G401.6 (cell line): ENCODE measurements around the gene MAP4K3.
A peak's percentile ranks its signal among the peaks of the same experiment; 100 is the strongest.

Source experiments
- FAIRE-seq: peaks from 2 replicates; lab custom pipeline; 2012; peaks lifted over from hg19 to GRCh38; lab: Jason Lieb, UNC

MAP4K3 gene

GRCh38 chr2:39436592-39437521 lies at the start of gene MAP4K3:
MAP4K3 (minus strand) TSS chr2:39437285; CDS start chr2:39436987, 298 bp downstream.
- FAIRE-seq = no peak

- FAIRE-seq = no peak
Measured at GRCh38 chr2:39486071-39486470, 49.0 kb upstream of the MAP4K3 start.

DNA sequence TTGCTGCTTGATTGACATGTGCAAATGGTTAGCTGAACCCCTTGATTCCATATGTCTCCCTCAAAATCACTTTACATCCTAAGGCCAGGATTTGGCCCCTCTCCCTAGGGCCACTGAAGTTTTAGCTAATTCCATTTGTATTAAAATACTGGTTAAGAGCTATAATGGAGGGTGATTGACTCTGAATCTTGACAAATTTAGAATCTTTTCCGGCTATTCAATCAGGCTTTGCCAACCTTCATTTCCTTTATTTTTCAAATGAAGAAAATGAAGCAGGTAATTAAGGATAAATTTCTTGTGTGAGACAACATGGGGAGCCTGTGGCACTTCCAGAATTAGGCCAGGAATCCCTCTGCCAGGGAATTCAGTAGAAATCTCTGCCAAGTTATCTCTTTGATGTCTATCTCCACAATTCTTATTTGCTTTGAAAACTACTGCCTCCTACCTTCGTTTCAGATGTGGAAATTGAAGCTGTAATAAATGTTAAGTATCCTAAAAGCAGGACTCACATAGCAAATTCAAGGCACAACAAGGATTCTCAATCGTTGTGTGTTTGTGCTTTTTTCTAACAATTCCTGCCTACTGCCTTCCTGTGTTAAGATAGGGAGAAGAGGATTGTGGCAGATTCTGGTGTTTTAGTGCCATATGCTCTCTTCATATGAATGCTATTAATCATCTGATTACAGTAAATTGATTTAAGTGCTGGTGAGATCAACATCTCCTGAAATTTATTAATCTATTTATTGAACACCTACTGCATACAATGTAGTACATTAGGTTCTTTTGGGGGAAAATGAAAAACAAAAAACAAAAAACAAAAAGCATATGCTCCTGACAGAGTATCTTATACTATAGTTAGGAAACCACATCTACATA lies 47.8 kb upstream of the MAP4K3 start:
- peak; percentile 85 for FAIRE-seq

DNA sequence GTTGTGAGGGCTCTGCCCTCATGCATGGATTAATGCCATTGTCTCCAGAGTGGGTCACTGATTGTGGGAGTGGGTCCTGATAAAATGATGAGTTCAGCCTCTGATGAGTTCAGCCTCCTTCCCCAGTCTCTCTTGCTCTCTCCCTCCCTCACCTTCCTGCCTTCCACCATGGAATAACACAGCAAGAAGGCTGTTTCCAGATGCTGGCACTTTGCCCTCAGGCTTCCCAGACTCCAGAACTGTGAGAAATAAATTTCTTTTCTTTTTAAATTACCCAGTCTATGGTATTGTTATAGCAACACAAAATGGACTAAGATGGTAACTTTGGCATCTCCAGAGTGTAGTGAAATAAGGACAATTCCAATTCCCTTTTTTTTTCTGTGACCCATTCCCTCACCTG lies 47.1 kb upstream of the MAP4K3 start:
- no peak for FAIRE-seq

GRCh38 chr2:39483534-39483933 lies 46.4 kb upstream of the MAP4K3 start:
- FAIRE-seq = peak; percentile 93

DNA sequence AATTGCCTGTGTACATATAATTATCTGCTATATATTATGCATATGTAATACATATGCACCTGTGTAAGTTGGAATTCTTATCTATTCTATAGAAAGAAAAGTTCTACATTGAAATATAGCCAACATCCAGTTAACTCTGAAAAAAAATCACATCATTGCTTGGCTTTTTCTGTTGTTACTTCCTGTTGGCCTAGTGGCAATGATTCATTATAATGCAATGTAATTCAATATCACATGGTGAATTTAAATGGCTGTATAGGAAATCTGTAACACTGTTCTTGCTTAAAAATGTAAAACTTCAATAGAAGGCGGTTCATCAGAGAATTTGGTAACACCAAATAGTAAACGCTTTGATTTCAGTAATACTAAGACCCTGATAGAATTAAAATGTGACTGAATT lies 44.5 kb upstream of the MAP4K3 start:
- FAIRE-seq = no peak

- FAIRE-seq = no peak
Measured at GRCh38 chr2:39479696-39480095, 42.6 kb upstream of the MAP4K3 start.

DNA sequence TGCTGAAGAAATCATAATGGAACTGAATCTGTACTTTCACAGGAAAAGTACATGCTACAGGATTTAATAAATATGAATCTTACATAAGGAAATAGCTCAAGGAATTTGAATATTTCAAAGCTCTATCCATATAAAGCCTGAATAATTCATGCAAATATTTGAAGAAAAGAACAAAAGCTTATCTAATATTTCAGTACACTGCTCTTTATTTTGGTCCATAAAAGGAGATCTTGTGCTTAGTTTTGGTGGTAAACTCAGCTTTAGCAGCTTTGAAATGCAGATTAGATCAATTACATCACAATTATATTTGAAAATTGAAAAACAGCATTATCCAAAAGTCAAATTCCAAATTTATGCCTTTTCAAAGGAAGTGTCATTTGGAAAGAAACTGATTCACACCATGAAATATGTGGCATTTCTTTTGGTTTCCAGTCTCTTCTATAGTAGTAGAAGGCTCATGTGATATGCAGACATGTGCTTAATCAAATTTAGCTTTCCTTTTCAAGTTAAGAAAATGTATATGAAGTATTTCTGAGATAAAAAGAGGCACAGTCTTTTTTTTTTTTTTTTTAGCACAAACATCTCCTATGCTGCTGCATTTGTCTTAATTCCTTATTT lies 42.1 kb upstream of the MAP4K3 start:
- no peak for FAIRE-seq

- FAIRE-seq = no peak
Measured at GRCh38 chr2:39476524-39476923, 39.4 kb upstream of the MAP4K3 start.

GRCh38 chr2:39475006-39475405 lies 37.9 kb upstream of the MAP4K3 start:
- FAIRE-seq = no peak

- no peak for FAIRE-seq
Measured at GRCh38 chr2:39470580-39470979, 33.5 kb upstream of the MAP4K3 start.

DNA sequence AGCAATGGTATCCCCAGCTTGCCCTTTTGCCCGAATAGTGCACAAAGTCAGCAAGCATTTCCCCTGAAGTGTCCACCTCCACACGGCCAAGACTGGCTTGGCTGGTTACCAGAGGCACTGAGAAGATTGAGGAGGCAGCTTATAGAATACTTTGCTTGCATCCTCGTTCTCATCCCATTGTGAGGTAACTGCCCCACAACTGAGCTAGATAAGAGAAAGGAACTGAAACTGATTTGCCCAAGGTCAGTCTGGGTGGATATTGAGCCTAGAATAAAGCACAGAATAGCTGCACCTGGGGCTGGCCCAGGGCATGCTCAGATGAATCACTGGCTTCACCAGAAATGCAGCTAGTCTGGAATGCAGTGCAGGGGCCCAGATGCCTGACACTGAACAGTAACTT lies 32.7 kb upstream of the MAP4K3 start:
- peak; percentile 93 for FAIRE-seq

- FAIRE-seq = peak; percentile 91
Measured at GRCh38 chr2:39468579-39469451, 31.7 kb upstream of the MAP4K3 start.

- FAIRE-seq = no peak
Measured at GRCh38 chr2:39466311-39466710, 29.2 kb upstream of the MAP4K3 start.

GRCh38 chr2:39464864-39465263 lies 27.8 kb upstream of the MAP4K3 start:
- FAIRE-seq = no peak

DNA sequence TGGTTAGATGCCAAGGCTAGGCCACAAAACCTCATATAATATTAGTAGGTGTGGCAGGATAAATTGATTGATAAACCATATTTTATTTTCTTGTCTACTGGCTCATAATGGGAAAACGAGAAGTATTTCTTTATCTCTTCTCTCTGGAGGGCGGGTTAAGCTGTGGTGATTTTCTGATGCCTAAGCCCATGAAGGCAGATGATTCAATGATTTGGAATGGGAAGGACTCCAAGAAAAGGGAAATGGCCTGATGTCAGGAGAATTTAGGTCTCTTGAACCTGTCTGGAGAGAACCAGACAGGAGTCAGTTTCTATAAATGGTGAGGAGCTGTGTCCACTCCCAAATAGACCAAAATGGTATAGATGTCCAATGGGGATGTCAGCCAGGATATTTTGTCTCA lies 18.7 kb upstream of the MAP4K3 start:
- FAIRE-seq = no peak

DNA sequence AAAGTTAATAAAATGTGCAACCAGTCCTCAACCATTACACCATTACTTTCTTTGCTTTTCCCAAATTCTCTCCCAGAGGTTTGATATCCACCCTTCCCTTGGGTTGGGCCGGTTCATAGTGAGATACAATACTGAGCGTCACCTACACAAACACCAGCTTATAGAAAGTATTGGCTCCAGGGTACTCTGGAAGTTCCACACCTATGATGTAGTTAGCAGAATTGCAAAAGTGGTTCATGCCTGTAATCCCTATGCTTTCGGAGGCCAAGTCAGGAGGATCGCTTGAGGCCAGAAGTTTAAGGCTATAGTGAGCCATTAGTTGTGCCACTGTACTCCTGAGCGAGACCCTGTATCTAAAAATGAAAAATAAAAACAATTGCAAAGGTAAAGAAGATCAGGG lies 15.3 kb upstream of the MAP4K3 start:
- no peak for FAIRE-seq

DNA sequence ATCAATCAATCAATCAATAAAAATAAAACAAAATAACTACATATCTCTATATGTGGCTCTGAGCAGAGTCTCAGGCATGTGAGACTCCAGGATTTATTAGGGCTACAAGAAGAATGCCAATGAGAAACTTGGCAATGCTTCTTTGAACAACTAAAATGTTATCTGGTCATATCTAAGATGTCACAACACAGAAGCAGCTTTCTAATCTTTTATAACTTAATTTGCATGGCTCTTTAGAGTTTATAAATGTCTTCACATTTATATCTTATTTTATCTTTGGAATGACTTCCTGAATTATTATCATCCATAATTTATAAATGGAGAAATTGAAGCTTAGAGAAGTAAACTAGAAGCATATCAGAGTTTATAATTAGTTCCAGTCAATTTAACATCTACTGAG lies 14.9 kb upstream of the MAP4K3 start:
- FAIRE-seq = no peak

- no peak for FAIRE-seq
Measured at GRCh38 chr2:39448169-39448502, 11.1 kb upstream of the MAP4K3 start.

GRCh38 chr2:39447266-39448168 lies 10.4 kb upstream of the MAP4K3 start:
- FAIRE-seq = no peak

DNA sequence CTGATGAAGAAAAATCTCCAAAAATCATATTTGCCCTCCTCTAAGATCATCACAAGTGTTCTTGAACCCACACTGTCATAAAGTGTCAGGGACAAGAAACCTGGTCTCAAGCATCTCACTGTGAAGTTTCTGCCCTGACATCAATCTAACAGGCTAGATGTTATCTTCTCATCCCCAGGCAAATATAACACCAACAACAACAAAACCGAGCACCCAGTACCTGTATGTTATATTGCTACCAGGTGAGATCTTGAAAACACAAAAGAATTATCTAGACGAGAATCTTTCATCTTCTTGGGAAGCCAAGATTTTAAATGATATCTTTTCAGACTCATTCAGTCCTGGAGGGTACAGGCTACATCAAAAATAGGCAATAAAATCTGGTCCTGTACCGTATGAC lies 8.8 kb upstream of the MAP4K3 start:
- no peak for FAIRE-seq
